Measurements from ENCODE around the gene TNNI3K. TPM values are rescaled to one million over a fixed set of nuclear protein-coding genes. Genes with fewer than 3 reads are reported as not detected.

Gene TNNI3K
- total and polyA plus RNA-seq, 10 of the 15 experiments (the other 5 are each of a cell fraction or from before 2014, with no cell fraction given), result 0.14 to 1.6 (median 0.44) TPM; not detected in 4

GRCh38 chr1:74478979-74479378 is 243.8 kb downstream of the TNNI3K start:
- H3K79me2 ChIP-seq (ENCODE audit: control insufficient read depth, insufficient read depth, low read length), result no peaks in the 10 kb centered on the region
- H4K20me1 ChIP-seq (ENCODE audit: control insufficient read depth, insufficient read depth), result no peaks in the 10 kb centered on the region
- H3K27ac ChIP-seq (ENCODE audit: control insufficient read depth, insufficient read depth), result no peak overlapping the region
- no peaks in the 10 kb centered on the region for H3K4me1 ChIP-seq (ENCODE audit: control insufficient read depth, insufficient read depth, low read length)
- no peaks in the 10 kb centered on the region for H3K36me3 ChIP-seq (ENCODE audit: control insufficient read depth in 2 of 2, insufficient read depth in 2 of 2, low read length in 1 of 2)
- WGBS (ENCODE audit: insufficient coverage, insufficient replicate concordance, low lambda C conversion rate, missing lambda C conversion rate), result 21% methylated on average over 2 of the region's 2 CpGs
- H3K9me3 ChIP-seq (replicated peaks; ENCODE audit: control insufficient read depth, insufficient read depth, low read length), result no peaks in the 10 kb centered on the region
- ChIA-PET RAD21 (ENCODE audit: unreplicated experiment) (no interaction called here), POLR2A (no interaction called here), SMC1A (ENCODE audit: uncharacterized antibody, unreplicated experiment) (interaction anchor here (1.3 kb wide), 1 partner anchor 210 kb away, joined by 3 read pairs; no protein-coding TSS in a partner anchor), CTCF (interaction anchor here (1.3 kb wide), 1 partner anchor 10 kb away, joined by 6 read pairs; no protein-coding TSS in a partner anchor)
- no peak overlapping the region for H3K9ac ChIP-seq (ENCODE audit: control insufficient read depth, insufficient read depth, low read length)
- no peak overlapping the region for H3K4me2 ChIP-seq (ENCODE audit: control insufficient read depth, insufficient read depth)
- BruUV-seq (replicated peaks), result no TSS peak
- ATAC-seq (no peak), FAIRE-seq (no peak), DNase-seq (ENCODE audit: low read depth, low spot score) (no peak)
- in situ Hi-C loops (cut with MboI), result no loop called here
- intact Hi-C loops (cut with micrococcal nuclease; ENCODE audit: unreplicated experiment), result no loop called here
- H2AFZ ChIP-seq (ENCODE audit: control insufficient read depth, low read depth, low read length), result no peak overlapping the region
- H3K4me3 ChIP-seq, result no peak overlapping the region
- no peaks in the 10 kb centered on the region for H3K27me3 ChIP-seq (replicated peaks in 1 of 2; ENCODE audit: control insufficient read depth in 2 of 2, insufficient read depth in 2 of 2, low read length in 1 of 2)
- no peak for TF ChIP-seq RELB (IDR thresholded peaks at IDR 0.05; ENCODE audit: low read depth)
- TF ChIP-seq SUPT20H (IDR thresholded peaks at IDR 0.05; ENCODE audit: borderline replicate concordance, control insufficient read depth, low read depth, low read length), result no peak
- TF ChIP-seq SUZ12 (IDR thresholded peaks at IDR 0.05; ENCODE audit: unreplicated experiment), result no peak
- no peak for TF ChIP-seq ZNF207 (IDR thresholded peaks at IDR 0.05; ENCODE audit: borderline replicate concordance)
- TF ChIP-seq TBL1XR1 (IDR thresholded peaks at IDR 0.05; ENCODE audit: low read depth, low read length), result no peak
- no peak for TF ChIP-seq PKNOX1 (IDR thresholded peaks at IDR 0.05)
- no peak for TF ChIP-seq BHLHE40 (IDR thresholded peaks at IDR 0.05; ENCODE audit: borderline replicate concordance in 1 of 2, low read depth in 2 of 2, low read length in 1 of 2)
- no peak for TF ChIP-seq CEBPZ (IDR thresholded peaks at IDR 0.05; ENCODE audit: low read depth, low read length)
- no peak for TF ChIP-seq ZBTB4 (CRISPR knock-in tag; IDR thresholded peaks at IDR 0.05)
- TF ChIP-seq HCFC1 (IDR thresholded peaks at IDR 0.05; ENCODE audit: low read length), result no peak
- no peak for TF ChIP-seq RUNX3 (IDR thresholded peaks at IDR 0.05; ENCODE audit: low read length)
- TF ChIP-seq ATF7 (IDR thresholded peaks at IDR 0.05; ENCODE audit: low read depth), result no peak
- TF ChIP-seq KDM1A (IDR thresholded peaks at IDR 0.05; ENCODE audit: borderline replicate concordance), result no peak
- no peak for TF ChIP-seq ETV6 (conservative IDR thresholded peaks at IDR 0.05 in 1 of 2, IDR thresholded peaks at IDR 0.05 in 1 of 2; ENCODE audit: borderline replicate concordance in 1 of 2, low read depth in 1 of 2)

All from GM12878 (cell line).